Measurements from ENCODE around the gene DOLK. TPM values are rescaled to one million over a fixed set of nuclear protein-coding genes. Genes with fewer than 3 reads are reported as not detected.

DOLK gene
- total and polyA plus RNA-seq, 10 donors = 5.3 to 16.3 (median 10.9) TPM

GRCh38 chr9:128895556-128895955 lies 51.8 kb downstream of the DOLK start:
- H3K4me3 ChIP-seq = no peak overlapping the region
- peaks cover 30 to 100% (median 56%) of the 10 kb centered on the region in 6 donors for H3K4me1 ChIP-seq
- 72 to 89% (median 84%) methylated on average over 4 of the region's 4 CpGs for WGBS, 5 donors
- TF ChIP-seq POLR2A (IDR thresholded peaks at IDR 0.05) = no peak
- TF ChIP-seq POLR2AphosphoS5 (IDR thresholded peaks at IDR 0.05) = peak in 1 of 3 donors; percentile 12
- DNase-seq = no peak
- peak overlapping the region in 3 of 8 donors; percentile 5 to 37 (median 14) for H3K27ac ChIP-seq
- no peaks in the 10 kb centered on the region for H3K27me3 ChIP-seq (replicated peaks in 1 of 7)
- no peaks in the 10 kb centered on the region for H3K9me3 ChIP-seq
- H3K36me3 ChIP-seq = peaks cover 0 to 88% (median 24%) of the 10 kb centered on the region in 6 donors
- intact Hi-C loops (cut with DNase I; ENCODE audit: low total_unique reads) = no loop called here

Other genes with a start within 250 kb of the DOLK start
- 10 to 100 TPM in 4 of 7 donors, 1 to 10 TPM in 3; 5.6 to 18.5 (median 10.0) TPM for gene PKN3, start 245.1 kb downstream of the DOLK start, total RNA-seq
- 10 to 100 TPM in 1 of 3 donors, 1 to 10 TPM in 2; 4.1 to 15.1 (median 9.5) TPM for gene PKN3, start 245.1 kb downstream of the DOLK start, polyA plus RNA-seq
- gene ZDHHC12, start 223.5 kb downstream of the DOLK start, total RNA-seq = 10 to 100 TPM; 21.5 to 73.4 (median 24.4) TPM
- 10 to 100 TPM; 31.7 to 51.0 (median 41.5) TPM for gene ZDHHC12, start 223.5 kb downstream of the DOLK start, polyA plus RNA-seq
- 10 to 100 TPM; 27.8 to 65.5 (median 38.0) TPM for gene ZER1, start 175.7 kb downstream of the DOLK start, total RNA-seq
- 10 to 100 TPM; 10.5 to 17.1 (median 13.1) TPM for gene ZER1, start 175.7 kb downstream of the DOLK start, polyA plus RNA-seq
- 10 to 100 TPM; 19.9 to 34.2 (median 27.7) TPM for gene TBC1D13, start 160.3 kb downstream of the DOLK start, total RNA-seq
- gene TBC1D13, start 160.3 kb downstream of the DOLK start, polyA plus RNA-seq = 10 to 100 TPM; 10.8 to 19.6 (median 16.8) TPM
- gene ENDOG, start 129.1 kb downstream of the DOLK start, total RNA-seq = 10 to 100 TPM in 5 of 7 donors, 1 to 10 TPM in 2; 9.6 to 16.9 (median 12.9) TPM
- gene ENDOG, start 129.1 kb downstream of the DOLK start, polyA plus RNA-seq = 10 to 100 TPM; 13.3 to 16.2 (median 15.4) TPM
- 10 to 100 TPM; 34.9 to 54.3 (median 40.3) TPM for gene SPOUT1, start 117.8 kb downstream of the DOLK start, total RNA-seq
- 10 to 100 TPM; 31.9 to 53.5 (median 37.5) TPM for gene SPOUT1, start 117.8 kb downstream of the DOLK start, polyA plus RNA-seq
- gene KYAT1, start 65.7 kb downstream of the DOLK start, total RNA-seq = 1 to 10 TPM; 4.7 to 8.7 (median 6.4) TPM
- gene KYAT1, start 65.7 kb downstream of the DOLK start, polyA plus RNA-seq = 10 to 100 TPM in 1 of 3 donors, 1 to 10 TPM in 2; 6.6 to 19.9 (median 7.9) TPM
- 10 to 100 TPM; 22.8 to 59.0 (median 39.1) TPM for gene LRRC8A, start 65.5 kb downstream of the DOLK start, total RNA-seq
- gene LRRC8A, start 65.5 kb downstream of the DOLK start, polyA plus RNA-seq = 10 to 100 TPM in 1 of 3 donors, 1 to 10 TPM in 2; 3.5 to 10.3 (median 5.8) TPM
- 10 to 100 TPM in 5 of 7 donors, 1 to 10 TPM in 2; 7.2 to 22.3 (median 10.9) TPM for gene PHYHD1, start 26.6 kb downstream of the DOLK start, total RNA-seq
- 10 to 100 TPM; 12.0 to 13.2 (median 13.2) TPM for gene PHYHD1, start 26.6 kb downstream of the DOLK start, polyA plus RNA-seq
- gene NUP188, start 96 bp upstream of the DOLK start, total RNA-seq = 10 to 100 TPM; 44.2 to 72.5 (median 58.7) TPM
- 10 to 100 TPM; 11.0 to 16.4 (median 11.1) TPM for gene NUP188, start 96 bp upstream of the DOLK start, polyA plus RNA-seq
- gene SH3GLB2, start 80.7 kb upstream of the DOLK start, total RNA-seq = 10 to 100 TPM; 69.1 to 87.3 (median 75.9) TPM
- 100 to 1,000 TPM in 1 of 3 donors, 10 to 100 TPM in 2; 53.3 to 109 (median 77.8) TPM for gene SH3GLB2, start 80.7 kb upstream of the DOLK start, polyA plus RNA-seq
- 10 to 100 TPM; 22.7 to 47.1 (median 34.4) TPM for gene MIGA2, start 89.0 kb upstream of the DOLK start, total RNA-seq
- 10 to 100 TPM; 20.2 to 34.5 (median 30.3) TPM for gene MIGA2, start 89.0 kb upstream of the DOLK start, polyA plus RNA-seq
- gene DOLPP1, start 133.5 kb upstream of the DOLK start, total RNA-seq = 10 to 100 TPM in 2 of 7 donors, 1 to 10 TPM in 5; 6.0 to 10.1 (median 9.0) TPM
- 1 to 10 TPM; 4.8 to 8.0 (median 5.1) TPM for gene DOLPP1, start 133.5 kb upstream of the DOLK start, polyA plus RNA-seq
- gene CRAT, start 163.2 kb upstream of the DOLK start, total RNA-seq = 10 to 100 TPM; 14.9 to 32.3 (median 23.9) TPM
- 10 to 100 TPM in 1 of 3 donors, 1 to 10 TPM in 2; 5.7 to 11.8 (median 7.1) TPM for gene CRAT, start 163.2 kb upstream of the DOLK start, polyA plus RNA-seq
- gene PTPA, start 163.8 kb upstream of the DOLK start, total RNA-seq = 100 to 1,000 TPM in 3 of 7 donors, 10 to 100 TPM in 4; 71.5 to 107 (median 88.9) TPM
- 100 to 1,000 TPM in 1 of 3 donors, 10 to 100 TPM in 2; 38.8 to 104 (median 65.4) TPM for gene PTPA, start 163.8 kb upstream of the DOLK start, polyA plus RNA-seq
- gene IER5L, start 230.7 kb upstream of the DOLK start, total RNA-seq = 10 to 100 TPM in 2 of 7 donors, 1 to 10 TPM in 5; 3.9 to 10.4 (median 8.7) TPM
- 10 to 100 TPM in 1 of 3 donors, 1 to 10 TPM in 2; 6.9 to 14.0 (median 7.7) TPM for gene IER5L, start 230.7 kb upstream of the DOLK start, polyA plus RNA-seq

Measured in spleen (tissue), 11 donors.